K562 (cell line): ENCODE measurements around the gene DTWD2. TPM values are rescaled to one million over a fixed set of nuclear protein-coding genes. Genes with fewer than 3 reads are reported as not detected.

ENCODE experiments used
- AFF1 ChIP-seq, 2 experiments: fragments of 450-650 bp; IDR thresholded peaks; 2 replicates each; pipeline ENCODE4 v1.6.1; 2018; ENCODE audit warnings: mild to moderate bottlenecking in 2 of 2, low read depth in 1 of 2; ENCODE audit not compliant: partially characterized antibody in 2 of 2
- ARID3B ChIP-seq: fragments of 250-450 bp; sonication (Bioruptor Pico); IDR thresholded peaks from 2 replicates; pipeline ENCODE4 v1.4.0; 2020; ENCODE audit warnings: borderline replicate concordance
- CTBP1 ChIP-seq: fragments of 450-650 bp; IDR thresholded peaks from 2 replicates; pipeline ENCODE4 v1.6.1; 2016; ENCODE audit warnings: borderline replicate concordance
- HBP1 ChIP-seq: fragments of 450-650 bp; formaldehyde crosslinking; IDR thresholded peaks from 2 replicates; pipeline ENCODE4 v1.4.0; 2022; ENCODE audit warnings: missing genetic modification characterization
- JUND ChIP-seq, 2 experiments: IDR thresholded peaks; 2 replicates in 1 of 2; 3 replicates in 1 of 2; pipeline ENCODE4 v1.6.1; 2011; ENCODE audit warnings: borderline replicate concordance in 2 of 2, low read depth in 2 of 2, low read length in 2 of 2, improper control_type of control experiment in 1 of 2, missing biosample characterization in 1 of 2, missing genetic modification characterization in 1 of 2, missing genetic modification reagents in 1 of 2
- KDM1A ChIP-seq, 2 experiments: fragments of 450-650 bp; IDR thresholded peaks; 2 replicates each; pipeline ENCODE4 v1.6.1; 2016; ENCODE audit warnings: mild to moderate bottlenecking in 2 of 2
- PBX2 ChIP-seq, 2 experiments: IDR thresholded peaks in 1 of 2; conservative IDR thresholded peaks in 1 of 2; 2 replicates each; pipeline ENCODE4 v1.6.1; 2016; ENCODE audit warnings: low read depth in 2 of 2, mild to moderate bottlenecking in 1 of 2, missing compliant biosample characterization in 1 of 2, missing genetic modification characterization in 1 of 2, moderate library complexity in 1 of 2
- RHOXF2B ChIP-seq: fragments of 250-450 bp; sonication (Bioruptor Pico); conservative IDR thresholded peaks from 2 replicates; pipeline ENCODE4 v1.5.1; 2021
- SAP30 ChIP-seq: fragments of 200-600 bp; sonication (generic); IDR thresholded peaks from 2 replicates; pipeline ENCODE4 v1.6.1; 2012; ENCODE audit warnings: borderline replicate concordance, low read depth, mild to moderate bottlenecking, moderate library complexity, low read length, control low read depth, inconsistent platforms; ENCODE audit not compliant: insufficient read depth, poor library complexity, severe bottlenecking
- SNAPC5 ChIP-seq: fragments of 250-450 bp; sonication (Bioruptor Pico); IDR thresholded peaks from 2 replicates; pipeline ENCODE4 v1.8.0; 2021; ENCODE audit warnings: moderate library complexity, mild to moderate bottlenecking, inconsistent platforms
- TFAP4 ChIP-seq: sonication (generic); formaldehyde crosslinking; IDR thresholded peaks from 2 replicates; pipeline ENCODE4 v1.8.0; 2022; ENCODE audit warnings: missing genetic modification reagents, mild to moderate bottlenecking, moderate library complexity, borderline replicate concordance
- polyA plus RNA-seq, 8 experiments: library from polyadenylated mRNA; depleted of rRNA in 4 of 8; stranded (reverse) in 5 of 8; unstranded in 3 of 8; fragments of >200 nt; fragmentation: Nextera tagmentation in 2 of 8; fragmentation: Illumina TruSeq in 1 of 8; extraction: Ambion mirVana in 2 of 8; extraction: Trizol in 1 of 8; gene quantifications; 2 replicates each; pipeline versions ENCODE4 v1.2.1 to v1.2.3, GENCODE V29; 2011 to 2014; ENCODE audit warnings: inconsistent platforms in 1 of 8, missing spikeins in 1 of 8
- total RNA-seq, 7 experiments: library from RNA; depleted of rRNA in 6 of 7; stranded (reverse); fragments of >200 nt in 6 of 7; fragmentation: Illumina TruSeq in 2 of 7; extraction: Trizol in 2 of 7; gene quantifications; 2 replicates each; pipeline versions ENCODE4 v1.2.1 to v1.2.3, GENCODE V29; 2011 to 2021; ENCODE audit warnings: low replicate concordance in 1 of 7

The DTWD2 gene
- total and polyA plus RNA-seq, 9 of the 15 experiments (the other 6 are each of a cell fraction or from before 2014, with no cell fraction given) = 0.99 to 10.8 (median 4.1) TPM

- peak; percentile 89 for TF ChIP-seq CTBP1
- TF ChIP-seq TFAP4 = peak; percentile 91; the same call in 1 of the 2 replicates
- TF ChIP-seq SNAPC5 (CRISPR knock-in tag) = no peak
- no peak for TF ChIP-seq PBX2 (CRISPR knock-in tag; IDR thresholded peaks at IDR 0.05; ENCODE audit: low read depth)
- no peak for TF ChIP-seq PBX2 (tag; conservative IDR thresholded peaks at IDR 0.05; ENCODE audit: low read depth)
- no peak for TF ChIP-seq KDM1A (IDR thresholded peaks at IDR 0.05)
- TF ChIP-seq JUND (IDR thresholded peaks at IDR 0.05; ENCODE audit: borderline replicate concordance, low read depth, low read length) = no peak; the same call in 1 of the 2 replicates
- no peak; the same call in 2 of the 3 replicates for TF ChIP-seq JUND (tag; IDR thresholded peaks at IDR 0.05; ENCODE audit: borderline replicate concordance, low read depth, low read length)
- TF ChIP-seq HBP1 (CRISPR knock-in tag) = no peak
- TF ChIP-seq AFF1 (IDR thresholded peaks at IDR 0.05; ENCODE audit: low read depth in 1 of 2, partially characterized antibody in 2 of 2) = no peak
- TF ChIP-seq RHOXF2B (CRISPR knock-in tag) = no peak
- peak; percentile 29 for TF ChIP-seq SAP30
- TF ChIP-seq ARID3B (CRISPR knock-in tag) = no peak
These were observed at the start of gene DTWD2 (continued) for GRCh38 chr5:118987988-118988865.
